ENCODE results near the gene SGMS1.

DNA sequence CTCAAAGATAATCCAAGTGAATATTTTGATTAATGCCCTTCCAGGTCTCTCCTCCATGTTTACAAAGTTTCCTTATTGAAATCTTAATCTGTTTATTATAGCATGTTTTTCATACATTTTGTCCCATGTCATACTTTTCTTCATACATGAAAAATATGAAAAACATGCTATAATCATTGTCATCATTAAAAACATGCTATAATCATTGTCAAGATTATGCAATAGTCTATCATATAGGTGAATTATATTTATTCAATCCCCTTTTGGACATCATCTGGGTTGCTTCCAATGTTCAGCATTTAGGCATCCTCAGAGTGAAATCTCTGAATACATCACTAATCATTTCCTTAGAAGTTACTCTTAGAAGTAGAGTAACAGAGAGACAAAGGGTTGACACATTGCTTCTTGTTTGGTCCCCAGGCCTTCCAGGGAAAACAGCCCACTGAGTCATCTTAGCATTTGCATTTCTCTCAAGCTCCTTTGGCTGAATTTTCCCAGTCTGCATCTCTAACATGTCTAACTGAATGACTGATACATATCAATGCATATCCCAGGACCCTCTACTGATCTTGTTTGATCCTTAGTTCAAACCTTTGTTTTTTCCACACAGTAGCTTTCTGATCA is 87.0 kb downstream of the SGMS1 start:
- TF ChIP-seq, protein P1, sequence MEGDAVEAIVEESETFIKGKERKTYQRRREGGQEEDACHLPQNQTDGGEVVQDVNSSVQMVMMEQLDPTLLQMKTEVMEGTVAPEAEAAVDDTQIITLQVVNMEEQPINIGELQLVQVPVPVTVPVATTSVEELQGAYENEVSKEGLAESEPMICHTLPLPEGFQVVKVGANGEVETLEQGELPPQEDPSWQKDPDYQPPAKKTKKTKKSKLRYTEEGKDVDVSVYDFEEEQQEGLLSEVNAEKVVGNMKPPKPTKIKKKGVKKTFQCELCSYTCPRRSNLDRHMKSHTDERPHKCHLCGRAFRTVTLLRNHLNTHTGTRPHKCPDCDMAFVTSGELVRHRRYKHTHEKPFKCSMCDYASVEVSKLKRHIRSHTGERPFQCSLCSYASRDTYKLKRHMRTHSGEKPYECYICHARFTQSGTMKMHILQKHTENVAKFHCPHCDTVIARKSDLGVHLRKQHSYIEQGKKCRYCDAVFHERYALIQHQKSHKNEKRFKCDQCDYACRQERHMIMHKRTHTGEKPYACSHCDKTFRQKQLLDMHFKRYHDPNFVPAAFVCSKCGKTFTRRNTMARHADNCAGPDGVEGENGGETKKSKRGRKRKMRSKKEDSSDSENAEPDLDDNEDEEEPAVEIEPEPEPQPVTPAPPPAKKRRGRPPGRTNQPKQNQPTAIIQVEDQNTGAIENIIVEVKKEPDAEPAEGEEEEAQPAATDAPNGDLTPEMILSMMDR (IDR thresholded peaks at IDR 0.05) = no peak
- TF ChIP-seq POLR2A (IDR thresholded peaks at IDR 0.05) = no peak

Measured in testis (tissue), 2 donors.